T47D (cell line): ENCODE data around the gene SCG3.
"Not testable (repeated sequence)": the region's sequence is repeated elsewhere in the genome, so short reads cannot be mapped to it uniquely, and the experiment has no call there.

ENCODE experiments used
- DNase-seq, 2 experiments: peaks; one replicate each; pipeline versions ENCODE4 v3.0.0 to v3.0.0-alpha.2; 2011 to 2012; ENCODE audit warnings: low read depth in 1 of 2, low spot score in 1 of 2
- JUND ChIP-seq: IDR thresholded peaks from 2 replicates; pipeline ENCODE4 v1.6.1; 2012; ENCODE audit warnings: low read depth
- in situ Hi-C: cut with HindIII; loops from 2 replicates; pipeline ENCODE4 v1.10.0; 2016; ENCODE audit warnings: low sequenced_read_pairs, low pct_unique_long_range_greater_than_20kb

Gene SCG3

DNA sequence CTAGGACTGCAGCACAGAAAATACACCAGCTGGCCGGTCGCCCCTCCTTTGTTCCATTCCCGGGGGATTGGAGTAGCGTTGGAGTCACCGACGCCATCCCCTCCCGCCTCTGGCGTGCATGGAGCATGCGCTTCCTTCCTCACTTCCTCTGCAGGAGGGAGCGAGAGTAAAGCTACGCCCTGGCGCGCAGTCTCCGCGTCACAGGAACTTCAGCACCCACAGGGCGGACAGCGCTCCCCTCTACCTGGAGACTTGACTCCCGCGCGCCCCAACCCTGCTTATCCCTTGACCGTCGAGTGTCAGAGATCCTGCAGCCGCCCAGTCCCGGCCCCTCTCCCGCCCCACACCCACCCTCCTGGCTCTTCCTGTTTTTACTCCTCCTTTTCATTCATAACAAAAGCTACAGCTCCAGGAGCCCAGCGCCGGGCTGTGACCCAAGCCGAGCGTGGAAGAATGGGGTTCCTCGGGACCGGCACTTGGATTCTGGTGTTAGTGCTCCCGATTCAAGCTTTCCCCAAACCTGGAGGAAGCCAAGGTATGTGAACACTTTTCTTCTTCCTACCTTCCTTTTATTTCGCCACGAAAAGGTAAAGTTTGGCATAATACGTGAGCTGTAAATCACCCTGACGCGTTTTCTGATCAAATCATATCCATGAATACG lies at the start of gene SCG3:
Gene SCG3 (plus strand): TSS at position 201 of the 661 bp plus-strand sequence. CDS start 253 bp downstream, at position 454.
- no peak for TF ChIP-seq JUND
- in situ Hi-C loops = no loop called here
- peak in 1 of 2 experiments; percentile 55 for DNase-seq

DNA sequence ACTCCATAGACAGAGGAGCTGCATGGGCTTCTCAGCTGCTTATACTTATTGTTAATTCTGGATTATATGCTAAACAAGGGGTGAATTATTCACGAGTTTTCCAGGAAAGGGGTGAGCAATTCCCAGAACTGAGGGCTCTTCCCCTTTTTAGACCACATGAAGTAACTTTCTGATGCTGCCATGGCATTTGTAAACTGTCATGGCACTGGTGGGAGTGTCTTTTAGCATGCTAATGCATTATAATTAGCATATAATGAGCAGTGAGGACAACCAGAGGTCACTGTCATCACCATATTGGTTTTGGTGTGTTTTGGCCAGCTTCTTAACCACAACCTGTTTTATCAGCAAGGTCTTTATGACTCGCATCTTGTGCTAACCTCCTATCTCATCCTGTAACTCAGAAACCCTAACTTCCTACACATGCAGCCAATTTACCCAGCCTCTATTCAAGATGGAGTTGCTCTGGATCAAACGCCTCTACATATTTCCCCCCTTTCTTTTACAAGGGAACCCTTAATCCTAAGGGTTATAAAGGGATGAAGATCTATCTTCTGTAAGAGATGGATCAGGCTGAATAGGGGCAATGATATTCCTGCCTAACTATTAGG lies 46.6 kb upstream of the SCG3 start:
- in situ Hi-C loops = no loop called here
- no peak for DNase-seq
- TF ChIP-seq JUND = no peak

DNA sequence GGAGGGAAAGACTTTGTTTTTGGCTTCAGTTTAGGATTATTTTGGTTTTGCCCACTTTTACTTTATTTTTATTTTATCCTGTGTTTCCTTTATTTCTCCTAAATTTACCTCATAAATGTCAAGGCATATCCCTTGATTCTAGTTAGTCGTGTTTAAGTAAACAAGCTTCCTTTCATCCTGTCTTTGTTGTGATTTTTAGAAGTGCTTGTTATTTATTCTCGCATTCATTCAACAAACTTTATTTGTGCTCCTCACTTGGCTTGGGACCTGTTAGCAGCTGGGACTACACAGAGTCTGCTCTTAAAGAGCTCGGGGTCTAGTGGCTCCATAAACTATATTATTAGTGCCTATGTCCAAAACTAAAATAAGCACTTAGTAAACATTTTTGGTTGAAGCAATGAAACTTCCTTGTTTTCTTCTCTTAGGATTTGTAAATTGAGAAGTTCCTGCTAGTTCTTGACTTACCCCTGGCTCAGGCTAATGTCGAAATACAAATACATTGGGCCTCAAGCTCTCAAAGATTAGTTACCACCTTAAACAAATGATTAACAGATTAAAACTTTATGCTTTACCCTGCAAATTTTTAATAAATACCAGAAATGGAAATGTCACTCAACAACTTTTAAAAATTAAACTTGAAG lies 39.7 kb upstream of the SCG3 start:
- TF ChIP-seq JUND = no peak
- in situ Hi-C loops = no loop called here
- DNase-seq = no peak

DNA sequence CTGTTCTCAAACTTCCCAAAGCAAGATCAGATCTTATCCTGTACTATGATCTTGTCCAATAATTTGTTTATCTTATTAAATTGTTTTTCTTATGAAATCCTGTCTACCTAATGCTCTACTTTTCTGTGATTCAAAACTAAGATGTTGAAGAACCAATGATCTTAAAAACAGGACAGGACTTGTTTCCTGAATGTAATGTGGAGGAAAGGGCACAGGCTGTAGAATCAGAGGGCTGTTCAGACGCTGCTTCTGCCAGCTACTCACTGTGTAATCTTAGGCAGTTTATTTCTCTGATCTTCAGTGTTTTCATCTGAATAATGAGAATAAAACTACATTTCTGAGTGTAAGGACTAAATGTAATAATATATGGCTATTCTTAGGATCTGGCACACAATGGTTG lies 38.6 kb upstream of the SCG3 start:
- DNase-seq = no peak
- in situ Hi-C loops = no loop called here
- no peak for TF ChIP-seq JUND

DNA sequence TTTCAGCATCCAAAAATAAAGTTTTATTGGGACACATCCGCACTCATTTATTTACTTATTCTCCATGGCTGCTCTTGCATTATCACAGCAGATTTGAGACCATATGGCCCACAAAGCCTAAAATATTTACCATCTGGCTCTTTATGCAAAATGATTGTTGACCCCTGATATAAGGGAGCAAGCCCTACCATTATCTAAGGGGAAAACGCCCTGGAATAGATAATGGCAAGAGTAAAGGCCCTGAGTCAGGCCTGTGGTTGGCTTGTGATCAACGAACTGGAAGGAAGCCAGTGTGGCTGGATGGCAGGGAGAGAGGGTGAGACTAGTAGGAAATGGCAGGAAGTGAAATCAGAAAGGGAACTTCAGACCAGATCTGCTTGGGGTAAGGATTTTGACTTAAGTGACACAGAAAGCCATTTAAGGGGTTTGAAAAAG lies 34.2 kb upstream of the SCG3 start:
- DNase-seq = no peak
- in situ Hi-C loops = no loop called here
- no peak for TF ChIP-seq JUND

DNA sequence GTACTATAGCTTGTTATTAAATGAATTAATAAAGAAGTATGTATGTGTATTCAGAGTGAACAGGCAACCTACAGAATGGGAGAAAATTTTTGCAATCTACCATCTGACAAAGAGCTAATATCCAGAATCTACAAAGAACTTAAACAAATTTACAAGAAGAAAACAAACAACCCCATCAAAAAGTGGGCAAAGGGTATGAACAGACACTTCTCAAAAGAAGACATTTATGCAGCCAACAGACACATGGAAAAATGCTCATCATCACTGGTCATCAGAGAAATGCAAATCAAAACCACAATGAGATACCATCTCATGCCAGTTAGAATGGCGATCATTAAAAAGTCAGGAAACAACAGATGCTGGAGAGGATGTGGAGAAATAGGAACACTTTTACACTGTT lies 33.2 kb upstream of the SCG3 start:
- in situ Hi-C loops, DNase-seq: not testable (repeated sequence)

DNA sequence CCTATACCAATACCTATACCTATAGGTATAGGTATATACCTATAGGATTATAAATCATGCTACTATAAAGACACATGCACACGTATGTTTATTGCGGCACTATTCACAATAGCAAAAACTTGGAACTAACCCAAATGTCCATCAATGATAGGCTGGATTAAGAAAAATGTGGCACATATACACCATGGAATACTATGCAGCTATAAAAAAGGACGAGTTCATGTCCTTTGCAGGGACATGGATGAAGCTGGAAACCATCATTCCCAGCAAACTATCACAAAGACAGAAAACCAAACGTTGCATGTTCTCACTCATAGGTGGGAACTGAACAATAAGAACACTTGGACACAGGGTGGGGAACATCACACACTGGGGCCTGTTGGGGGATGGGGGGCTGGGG lies 32.7 kb upstream of the SCG3 start:
- in situ Hi-C loops, DNase-seq: not testable (repeated sequence)

DNA sequence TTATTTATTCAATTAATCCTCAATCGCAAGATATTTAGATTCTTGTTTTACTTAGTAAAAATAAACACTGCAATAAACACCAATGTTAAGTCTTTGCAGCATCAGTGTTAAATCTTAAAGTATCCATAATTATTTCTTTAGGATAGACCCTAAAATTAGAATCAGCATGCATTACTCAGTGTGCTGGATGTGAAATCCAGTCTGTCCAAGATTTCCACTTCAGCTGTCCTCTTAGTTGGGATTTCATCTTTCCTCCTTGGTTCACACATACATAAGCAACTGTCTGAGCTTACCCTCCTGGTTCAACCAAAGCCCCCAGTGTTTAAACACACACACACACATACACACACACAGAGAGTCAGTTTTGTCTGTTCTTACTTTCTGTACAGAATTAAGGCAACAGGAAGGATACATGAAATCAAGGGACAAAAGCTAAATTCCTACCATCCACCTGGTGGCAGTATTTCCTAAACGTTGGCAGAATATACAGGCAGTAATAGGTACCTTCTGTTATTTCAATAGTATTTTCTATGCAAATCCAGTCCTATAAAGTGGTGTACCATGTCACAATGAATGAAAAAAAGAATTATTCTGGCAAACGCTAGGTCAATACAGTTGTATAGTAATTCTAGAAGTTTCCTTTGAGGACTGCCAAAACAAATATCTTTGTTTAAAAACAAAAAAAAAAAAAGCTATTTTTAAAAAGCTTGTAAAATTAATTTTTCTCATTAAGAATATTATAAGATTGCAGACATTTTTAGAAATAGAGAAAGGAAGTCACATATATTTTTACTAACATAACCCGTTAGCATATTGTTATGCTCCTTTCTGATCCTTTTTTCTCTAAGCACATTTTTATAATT lies 31.4 kb upstream of the SCG3 start:
- peak; percentile 55 to 84 for DNase-seq
- TF ChIP-seq JUND = no peak
- in situ Hi-C loops = no loop called here

DNA sequence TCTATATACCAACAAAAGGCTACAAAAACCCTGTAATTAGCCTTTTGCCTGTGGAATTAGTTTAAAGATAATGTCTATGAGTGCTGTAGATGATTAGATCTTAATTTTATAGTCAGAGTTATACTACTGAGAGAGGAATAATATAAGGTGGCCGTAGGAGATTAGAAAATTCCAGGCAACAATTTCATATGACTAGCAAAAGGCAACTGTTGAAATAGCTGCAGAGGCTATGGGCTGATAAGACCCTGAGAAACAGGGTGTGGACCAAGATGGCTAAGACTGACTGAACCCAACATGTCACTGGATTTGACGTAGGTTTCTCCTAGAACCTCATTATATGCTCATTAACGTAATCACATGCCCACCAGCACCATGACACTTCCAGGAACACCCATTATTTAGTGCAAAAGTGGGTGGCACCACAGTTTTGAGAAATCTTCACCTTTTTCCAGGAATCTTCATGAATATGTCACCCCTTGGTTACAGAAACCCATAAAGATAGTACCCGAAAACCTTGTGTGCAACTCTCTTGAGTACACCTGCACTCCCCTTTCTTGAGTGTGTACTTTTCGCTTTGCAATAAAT lies 29.1 kb upstream of the SCG3 start:
- no peak for DNase-seq
- in situ Hi-C loops = no loop called here
- TF ChIP-seq JUND = no peak

DNA sequence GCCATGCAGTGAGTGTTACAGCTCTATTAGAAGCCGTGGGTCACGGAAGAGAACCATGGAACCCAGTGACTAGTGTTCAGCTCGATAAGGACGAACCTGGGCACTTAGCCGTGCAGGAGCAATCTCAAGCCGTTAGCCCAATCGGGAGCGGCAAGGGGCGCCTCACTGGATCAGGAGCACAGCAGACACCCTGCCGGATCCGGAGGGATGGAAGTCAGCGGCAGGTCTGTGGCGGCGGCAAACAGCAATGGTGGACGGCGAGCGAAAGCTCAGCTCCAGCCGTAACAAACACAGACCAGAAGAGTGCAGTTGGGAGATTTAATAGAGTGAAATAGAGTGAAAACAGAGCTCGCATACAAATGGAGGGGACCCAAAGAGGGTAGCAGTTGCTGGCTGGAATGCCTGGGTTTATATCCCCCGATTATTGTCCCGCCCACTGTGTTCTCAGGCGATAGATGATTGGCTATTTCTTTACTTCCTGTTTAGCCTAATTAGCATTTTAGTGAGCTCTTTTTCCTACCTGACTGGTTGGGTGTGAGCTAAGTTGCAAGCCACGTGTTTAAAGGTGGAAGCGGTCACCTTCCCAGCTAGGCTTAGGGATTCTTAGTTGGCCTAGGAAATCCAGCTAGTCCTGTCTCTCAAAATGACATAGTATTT lies 25.8 kb upstream of the SCG3 start:
- in situ Hi-C loops = not testable (repeated sequence)
- DNase-seq = peak in 1 of 2 experiments; percentile 7

DNA sequence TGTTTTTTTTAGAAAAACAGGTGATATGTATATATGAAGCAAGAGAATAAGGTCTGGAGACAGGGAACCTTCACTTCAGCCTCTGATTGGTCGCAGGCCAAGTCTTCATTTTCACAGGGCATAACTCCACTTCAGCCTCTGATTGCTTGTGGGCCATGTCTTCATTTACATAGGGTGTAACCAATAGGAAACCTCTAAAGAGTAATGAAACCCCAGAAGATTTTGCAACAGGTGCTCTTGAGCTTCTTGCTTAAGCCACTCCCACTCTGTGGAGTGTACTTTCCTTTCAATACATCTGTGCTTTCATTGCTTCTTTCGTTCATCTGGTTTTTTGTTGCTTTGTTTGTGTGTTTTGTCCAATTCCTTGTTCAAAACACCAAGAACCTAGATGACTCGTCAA lies 22.6 kb upstream of the SCG3 start:
- in situ Hi-C loops = no loop called here
- no peak for TF ChIP-seq JUND
- peak in 1 of 2 experiments; percentile 35 for DNase-seq

DNA sequence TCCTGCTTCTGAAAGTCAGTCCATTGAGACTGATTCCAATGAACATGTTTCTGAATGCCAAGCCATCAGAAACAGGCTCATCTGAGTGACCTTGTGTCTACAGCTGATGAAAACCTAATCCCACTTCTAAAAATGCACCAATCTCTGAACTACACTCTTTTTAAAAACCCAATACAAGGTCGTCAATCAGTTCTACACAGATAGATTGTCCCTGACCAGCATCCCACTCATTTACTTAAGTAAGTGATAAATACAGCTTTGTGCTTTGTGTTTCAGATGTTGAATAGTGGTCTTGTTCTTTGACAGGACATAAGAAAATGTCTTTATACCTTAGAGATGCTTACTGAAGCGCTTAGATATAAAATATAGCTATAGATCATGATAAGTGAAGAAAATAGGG lies 20.2 kb upstream of the SCG3 start:
- no peak for DNase-seq
- in situ Hi-C loops = no loop called here
- TF ChIP-seq JUND = no peak
